A549 (cell line): ENCODE data around the gene C15orf39. TPM values are rescaled to one million over a fixed set of nuclear protein-coding genes. Genes with fewer than 3 reads are reported as not detected.

Experiments used
- ATAC-seq, 2 experiments: fragments of 200-7000 bp in 1 of 2; fragments of >200 bp in 1 of 2; cut with Nextera tagmentation in 1 of 2; cut with Tn5 transposase in 1 of 2; 3 replicates each; pipeline versions ENCODE4 v1.8.0 to v1.9.1; 2018 to 2020; ENCODE audit warnings: mild to moderate bottlenecking in 1 of 2, moderate library complexity in 1 of 2
- CTCF ChIA-PET: fragments of 300-600 bp; sonication (Branson Sonifier 250); formaldehyde crosslinking; extraction: SDS; loops from one replicate; lab custom pipeline; 2021; ENCODE audit warnings: antibody characterized with exemption, inconsistent platforms; lab: Yijun Ruan, JAX
- POLR2A ChIA-PET: fragments of 350-600 bp; formaldehyde crosslinking; extraction: SDS; loops from one replicate; lab custom pipeline; 2021; ENCODE audit warnings: antibody characterized with exemption, inconsistent platforms; lab: Yijun Ruan, JAX
- DNase-seq, 2 experiments: peaks; one replicate each; pipeline versions ENCODE4 v3.0.0 to v3.0.0-alpha.2; 2011 to 2016; ENCODE audit warnings: low read depth in 1 of 2, low spot score in 1 of 2
- FAIRE-seq: peaks from 2 replicates; lab custom pipeline; 2011; peaks lifted over from hg19 to GRCh38; lab: Jason Lieb, UNC
- H3K27ac ChIP-seq, 2 experiments: fragments of >200 bp; sonication (Bioruptor Twin); formaldehyde crosslinking; 3 replicates each; pipeline ENCODE4 v1.5.1; 2016 to 2017
- H3K4me1 ChIP-seq: fragments of >200 bp; sonication (Bioruptor Twin); formaldehyde crosslinking; 3 replicates; pipeline ENCODE4 v1.6.1; 2016
- H3K4me2 ChIP-seq: fragments of >200 bp; sonication (Bioruptor Twin); formaldehyde crosslinking; 3 replicates; pipeline ENCODE4 v1.6.1; 2016
- H3K4me3 ChIP-seq: fragments of >200 bp; sonication (Bioruptor Twin); formaldehyde crosslinking; 3 replicates; pipeline ENCODE4 v1.5.1; 2016
- H3K9me3 ChIP-seq: fragments of >200 bp; sonication (Bioruptor Twin); formaldehyde crosslinking; 3 replicates; pipeline ENCODE4 v1.6.1; 2016
- BHLHE40 ChIP-seq: IDR thresholded peaks from 2 replicates; pipeline ENCODE4 v1.6.1; 2012; ENCODE audit warnings: low read depth, low read length, inconsistent platforms
- CBX2 ChIP-seq: fragments of 200-600 bp; sonication (generic); IDR thresholded peaks from 2 replicates; pipeline ENCODE4 v1.6.1; 2016; ENCODE audit warnings: low read depth, mild to moderate bottlenecking, borderline replicate concordance
- FOSB ChIP-seq: fragments of 250-450 bp; sonication (Bioruptor Pico); IDR thresholded peaks from 2 replicates; pipeline ENCODE4 v1.5.0; 2020; ENCODE audit warnings: mild to moderate bottlenecking, moderate library complexity
- GATA3 ChIP-seq: IDR thresholded peaks from 2 replicates; pipeline ENCODE4 v1.6.1; 2012; ENCODE audit warnings: borderline replicate concordance
- HEYL ChIP-seq: fragments of 250-450 bp; sonication (Bioruptor Pico); IDR thresholded peaks from 2 replicates; pipeline ENCODE4 v1.8.0; 2021; ENCODE audit warnings: mild to moderate bottlenecking, moderate library complexity
- HOXB5 ChIP-seq: fragments of 250-450 bp; sonication (Bioruptor Pico); IDR thresholded peaks from 2 replicates; pipeline ENCODE4 v1.5.0; 2020; ENCODE audit warnings: mild to moderate bottlenecking, moderate library complexity
- KDM1A ChIP-seq: fragments of 200-600 bp; sonication (generic); IDR thresholded peaks from 2 replicates; pipeline ENCODE4 v1.6.1; 2016; ENCODE audit warnings: low read depth, mild to moderate bottlenecking
- MYC ChIP-seq: IDR thresholded peaks from 2 replicates; pipeline ENCODE4 v1.6.1; 2012; ENCODE audit warnings: mild to moderate bottlenecking, inconsistent platforms, low read length, improper control_type of control experiment, borderline replicate concordance
- TFCP2L1 ChIP-seq: fragments of 250-450 bp; sonication (Bioruptor Pico); IDR thresholded peaks from 2 replicates; pipeline ENCODE4 v1.5.0; 2021; ENCODE audit warnings: mild to moderate bottlenecking
- ZC3H11A ChIP-seq: fragments of 450-650 bp; IDR thresholded peaks from 2 replicates; pipeline ENCODE4 v1.6.1; 2014; ENCODE audit warnings: antibody characterized with exemption, mild to moderate bottlenecking
- ZFP36 ChIP-seq: fragments of 450-650 bp; IDR thresholded peaks from 2 replicates; pipeline ENCODE4 v1.6.1; 2014; ENCODE audit warnings: borderline replicate concordance; ENCODE audit not compliant: partially characterized antibody
- ZNF302 ChIP-seq: fragments of 250-450 bp; sonication (Bioruptor Pico); IDR thresholded peaks from 2 replicates; pipeline ENCODE4 v1.9.0; 2021; ENCODE audit warnings: inconsistent platforms, mild to moderate bottlenecking, moderate library complexity
- ZSCAN20 ChIP-seq: fragments of 250-450 bp; sonication (Bioruptor Pico); IDR thresholded peaks from 2 replicates; pipeline ENCODE4 v1.8.0; 2022; ENCODE audit warnings: mild to moderate bottlenecking, moderate library complexity
- WGBS: methylation state at CpG from one replicate; pipeline ENCODE4 v1.1.6; 2017; ENCODE audit errors: missing lambda C conversion rate; 5-methylcytosine and 5-hydroxymethylcytosine counted together
- polyA plus RNA-seq, 4 experiments: library from polyadenylated mRNA; depleted of rRNA in 3 of 4; stranded (reverse); fragments of >200 nt; fragmentation: RNase III in 1 of 4; extraction: RNeasy Plus Mini Kit Qiagen cat#74134 plus additional on column Dnase treatment in 1 of 4; gene quantifications; 2 replicates in 3 of 4; 3 replicates in 1 of 4; pipeline ENCODE4 v1.2.3, GENCODE V29; 2011 to 2017
- TF ChIP-seq, protein P1 (sequence below): fragments of 250-450 bp; sonication (Bioruptor Pico); IDR thresholded peaks from 2 replicates; pipeline ENCODE4 v1.5.0; 2021; ENCODE audit warnings: mild to moderate bottlenecking, moderate library complexity, borderline replicate concordance
- TF ChIP-seq, protein P2 (sequence below): fragments of 200-600 bp; sonication (generic); IDR thresholded peaks from 2 replicates; pipeline ENCODE4 v1.6.1; 2016; ENCODE audit warnings: antibody characterized with exemption, mild to moderate bottlenecking, moderate library complexity

The C15orf39 gene
- polyA plus RNA-seq, 2 of the 4 experiments (the other 2 are of a cell fraction), result 5.7 to 16.7 TPM

DNA sequence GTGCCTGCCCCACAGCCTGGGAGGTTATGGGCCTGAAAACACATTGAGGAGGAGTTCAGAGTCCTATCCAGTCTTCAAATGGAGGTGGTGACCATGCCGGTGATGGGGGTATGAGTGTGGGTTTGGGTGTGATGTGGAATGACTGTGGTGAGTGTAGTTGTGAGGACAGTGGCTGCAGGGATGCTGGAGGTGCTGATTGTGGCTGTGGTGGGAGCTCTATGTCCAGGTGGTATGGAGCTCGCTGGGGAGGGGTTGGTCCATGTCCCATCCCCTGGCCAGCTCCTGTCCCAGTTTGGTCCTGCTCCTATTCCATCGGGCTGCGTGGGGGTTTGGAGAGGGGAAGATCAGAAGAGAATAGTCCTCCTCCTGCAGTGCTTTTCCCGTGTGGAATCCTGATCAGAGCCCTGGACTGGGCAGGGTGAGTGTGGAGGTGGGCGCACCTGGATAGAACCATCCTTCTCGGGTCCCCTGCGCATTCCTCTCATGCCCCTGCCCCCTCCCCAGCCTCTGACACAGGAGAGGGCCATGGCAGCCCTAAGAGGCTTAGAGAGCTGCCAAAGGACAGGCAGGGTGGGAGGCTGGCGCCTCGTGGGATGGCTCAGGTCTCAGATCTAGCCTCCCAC, 33.5 kb downstream of the C15orf39 start:
- ChIA-PET POLR2A (no interaction called here), CTCF (no interaction called here)
- Histone ChIP-seq H3K4me2 (no peak overlapping the region), H3K27ac (no peak overlapping the region), H3K4me3 (no peak overlapping the region), H3K9me3 (no peaks in the 10 kb centered on the region), H3K4me1 (0 out of 3 replicates have a peak, but pooled peaks cover 4% of the 10 kb centered on the region)
- WGBS, result 43% methylated on average over 10 of the region's 10 CpGs
- TF ChIP-seq GATA3 (no peak), CBX2 (no peak), FOSB (CRISPR knock-in tag) (no peak), HOXB5 (CRISPR knock-in tag) (no peak), MYC (no peak), ZFP36 (no peak), ZNF302 (CRISPR knock-in tag) (no peak), KDM1A (no peak), HEYL (CRISPR knock-in tag) (no peak), ZSCAN20 (no peak), TFCP2L1 (CRISPR knock-in tag) (no peak)
- TF ChIP-seq, protein P1, sequence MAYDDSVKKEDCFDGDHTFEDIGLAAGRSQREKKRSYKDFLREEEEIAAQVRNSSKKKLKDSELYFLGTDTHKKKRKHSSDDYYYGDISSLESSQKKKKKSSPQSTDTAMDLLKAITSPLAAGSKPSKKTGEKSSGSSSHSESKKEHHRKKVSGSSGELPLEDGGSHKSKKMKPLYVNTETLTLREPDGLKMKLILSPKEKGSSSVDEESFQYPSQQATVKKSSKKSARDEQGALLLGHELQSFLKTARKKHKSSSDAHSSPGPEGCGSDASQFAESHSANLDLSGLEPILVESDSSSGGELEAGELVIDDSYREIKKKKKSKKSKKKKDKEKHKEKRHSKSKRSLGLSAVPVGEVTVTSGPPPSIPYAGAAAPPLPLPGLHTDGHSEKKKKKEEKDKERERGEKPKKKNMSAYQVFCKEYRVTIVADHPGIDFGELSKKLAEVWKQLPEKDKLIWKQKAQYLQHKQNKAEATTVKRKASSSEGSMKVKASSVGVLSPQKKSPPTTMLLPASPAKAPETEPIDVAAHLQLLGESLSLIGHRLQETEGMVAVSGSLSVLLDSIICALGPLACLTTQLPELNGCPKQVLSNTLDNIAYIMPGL (CRISPR knock-in tag), result no peak
- TF ChIP-seq, protein P2, sequence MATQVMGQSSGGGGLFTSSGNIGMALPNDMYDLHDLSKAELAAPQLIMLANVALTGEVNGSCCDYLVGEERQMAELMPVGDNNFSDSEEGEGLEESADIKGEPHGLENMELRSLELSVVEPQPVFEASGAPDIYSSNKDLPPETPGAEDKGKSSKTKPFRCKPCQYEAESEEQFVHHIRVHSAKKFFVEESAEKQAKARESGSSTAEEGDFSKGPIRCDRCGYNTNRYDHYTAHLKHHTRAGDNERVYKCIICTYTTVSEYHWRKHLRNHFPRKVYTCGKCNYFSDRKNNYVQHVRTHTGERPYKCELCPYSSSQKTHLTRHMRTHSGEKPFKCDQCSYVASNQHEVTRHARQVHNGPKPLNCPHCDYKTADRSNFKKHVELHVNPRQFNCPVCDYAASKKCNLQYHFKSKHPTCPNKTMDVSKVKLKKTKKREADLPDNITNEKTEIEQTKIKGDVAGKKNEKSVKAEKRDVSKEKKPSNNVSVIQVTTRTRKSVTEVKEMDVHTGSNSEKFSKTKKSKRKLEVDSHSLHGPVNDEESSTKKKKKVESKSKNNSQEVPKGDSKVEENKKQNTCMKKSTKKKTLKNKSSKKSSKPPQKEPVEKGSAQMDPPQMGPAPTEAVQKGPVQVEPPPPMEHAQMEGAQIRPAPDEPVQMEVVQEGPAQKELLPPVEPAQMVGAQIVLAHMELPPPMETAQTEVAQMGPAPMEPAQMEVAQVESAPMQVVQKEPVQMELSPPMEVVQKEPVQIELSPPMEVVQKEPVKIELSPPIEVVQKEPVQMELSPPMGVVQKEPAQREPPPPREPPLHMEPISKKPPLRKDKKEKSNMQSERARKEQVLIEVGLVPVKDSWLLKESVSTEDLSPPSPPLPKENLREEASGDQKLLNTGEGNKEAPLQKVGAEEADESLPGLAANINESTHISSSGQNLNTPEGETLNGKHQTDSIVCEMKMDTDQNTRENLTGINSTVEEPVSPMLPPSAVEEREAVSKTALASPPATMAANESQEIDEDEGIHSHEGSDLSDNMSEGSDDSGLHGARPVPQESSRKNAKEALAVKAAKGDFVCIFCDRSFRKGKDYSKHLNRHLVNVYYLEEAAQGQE, result no peak
- FAIRE-seq, result no peak
- ATAC-seq, result no peak
- DNase-seq, result no peak

DNA sequence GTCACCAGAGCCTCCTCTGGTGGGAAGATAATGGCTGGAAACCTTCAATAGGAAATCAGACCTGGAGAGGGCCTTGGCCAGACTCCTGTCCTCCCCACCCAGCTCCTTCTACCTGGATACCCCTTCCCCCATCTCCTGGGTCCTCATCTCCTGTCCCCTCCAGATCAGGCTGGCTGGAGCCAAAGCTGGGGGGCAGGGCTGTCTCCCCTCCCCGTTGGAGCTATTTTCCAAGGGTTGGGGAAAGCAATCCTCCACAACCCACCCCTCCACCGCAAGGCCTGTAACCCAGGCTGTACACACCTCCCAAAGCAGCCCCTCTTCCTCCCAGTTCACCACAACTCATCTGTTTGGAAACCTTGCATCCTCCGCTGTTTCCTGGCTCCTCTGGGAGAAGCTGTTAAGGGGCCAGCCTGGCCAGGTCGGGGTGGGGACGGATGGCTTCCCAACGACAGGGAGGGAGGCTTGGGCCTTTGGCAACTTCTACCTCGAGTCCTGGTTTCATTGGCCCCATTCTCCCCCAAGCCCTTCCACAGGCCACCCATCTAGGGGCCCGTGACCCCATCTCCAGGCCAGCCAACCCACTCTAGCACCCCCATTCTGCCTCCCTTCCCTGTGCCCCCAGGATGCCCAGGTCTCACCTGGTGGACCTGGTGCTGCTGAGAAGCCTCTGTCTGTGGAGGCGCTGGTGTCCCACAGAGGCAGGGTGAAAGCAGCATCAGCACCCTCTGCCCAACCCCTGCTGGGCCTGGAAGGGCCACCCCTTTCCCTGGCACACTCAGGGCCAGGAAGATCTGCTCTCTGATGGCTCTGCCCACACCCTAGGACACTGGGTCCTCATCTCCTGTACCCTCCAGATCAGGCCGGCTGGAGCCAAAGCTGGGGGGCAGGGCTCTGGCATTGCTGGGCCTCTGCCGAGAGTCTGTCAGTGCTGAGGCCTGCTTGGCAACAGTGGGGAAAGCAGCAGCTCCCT, 34.4 kb downstream of the C15orf39 start:
- DNase-seq, result no peak

More for the DNA sequence above, 34.4 kb downstream of the C15orf39 start:
- ChIA-PET POLR2A (no interaction called here), CTCF (interaction anchor here (0.7 kb wide), 1 partner anchor 178 kb away, joined by 3 read pairs; no protein-coding TSS in a partner anchor)
- ATAC-seq (no peak), FAIRE-seq (no peak)
- Histone ChIP-seq H3K9me3 (no peaks in the 10 kb centered on the region), H3K4me3 (no peak overlapping the region), H3K4me1 (no peaks in the 10 kb centered on the region), H3K4me2 (no peak overlapping the region), H3K27ac (no peak overlapping the region)
- WGBS, result 61% methylated on average over 11 of the region's 11 CpGs
- TF ChIP-seq ZC3H11A, result no peak
- no peak for TF ChIP-seq ZSCAN20
- TF ChIP-seq HOXB5 (CRISPR knock-in tag), result no peak
- no peak for TF ChIP-seq BHLHE40
